HG02885 (cell line): ENCODE measurements around the gene HDGFL2.
"Not testable (repeated sequence)": the region's sequence is repeated elsewhere in the genome, so short reads cannot be mapped to it uniquely, and the experiment has no call there.

Experiments used
- ATAC-seq: cut with Tn5 transposase; IDR thresholded peaks from one replicate; pipeline ENCODE4 v1.9.1; 2021; ENCODE audit warnings: mild to moderate bottlenecking; ENCODE audit not compliant: unreplicated experiment, poor library complexity

HDGFL2 gene

DNA sequence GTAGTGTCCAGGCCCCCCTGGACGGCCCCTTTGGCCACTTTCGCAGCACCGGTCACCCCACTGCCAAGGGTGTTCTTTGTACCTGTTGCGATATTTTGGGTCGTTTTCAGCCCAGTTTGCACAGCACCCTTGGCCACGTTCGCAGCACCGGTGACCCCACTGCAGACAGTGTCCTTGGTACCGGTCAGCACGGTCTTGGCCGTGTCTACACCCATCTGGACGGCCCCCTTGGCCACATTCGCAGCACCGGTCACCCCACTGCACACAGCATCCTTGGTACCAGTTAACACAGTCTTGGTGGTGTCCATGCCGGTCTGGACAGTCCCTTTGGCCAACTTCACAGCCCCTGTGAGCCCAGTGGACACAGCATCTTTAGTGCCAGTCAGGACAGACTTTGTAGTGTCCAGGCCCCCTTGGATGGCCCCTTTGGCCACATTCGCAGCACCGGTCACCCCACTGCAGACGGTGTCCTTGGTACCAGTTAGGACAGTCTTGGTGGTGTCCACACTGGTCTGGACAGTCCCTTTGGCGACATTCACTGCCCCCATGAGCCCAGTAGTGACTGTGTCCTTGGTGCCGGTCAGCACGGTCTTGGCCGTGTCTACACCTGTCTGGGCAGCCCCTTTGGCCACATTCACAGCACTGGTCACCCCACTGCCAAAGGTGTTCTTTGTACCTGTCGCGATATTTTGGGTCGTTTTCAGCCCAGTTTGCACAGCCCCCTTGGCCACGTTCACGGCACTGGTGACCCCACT is 39.4 kb downstream of the HDGFL2 start:
- no peak for ATAC-seq

- no peak for ATAC-seq
Measured at GRCh38 chr19:4512070-4512469, 40.0 kb downstream of the HDGFL2 start.

DNA sequence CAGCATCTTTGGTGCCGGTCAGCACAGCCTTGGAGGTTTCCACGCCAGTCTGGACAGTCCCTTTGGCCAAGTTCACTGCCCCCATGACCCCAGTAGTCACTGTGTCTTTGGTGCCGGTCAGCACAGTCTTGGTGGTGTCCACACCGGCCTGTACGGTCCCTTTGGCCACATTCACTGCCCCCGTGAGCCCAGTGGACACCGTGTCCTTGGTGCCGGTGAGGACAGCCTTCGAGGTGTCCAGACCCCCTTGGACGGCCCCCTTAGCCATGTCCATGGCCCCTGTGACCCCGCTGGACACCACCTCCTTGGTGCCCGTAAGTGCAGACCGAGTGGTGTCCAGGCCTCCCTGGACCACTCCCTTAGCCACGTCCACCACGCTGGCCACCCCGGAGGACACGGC is 41.2 kb downstream of the HDGFL2 start:
- ATAC-seq, result no peak

DNA sequence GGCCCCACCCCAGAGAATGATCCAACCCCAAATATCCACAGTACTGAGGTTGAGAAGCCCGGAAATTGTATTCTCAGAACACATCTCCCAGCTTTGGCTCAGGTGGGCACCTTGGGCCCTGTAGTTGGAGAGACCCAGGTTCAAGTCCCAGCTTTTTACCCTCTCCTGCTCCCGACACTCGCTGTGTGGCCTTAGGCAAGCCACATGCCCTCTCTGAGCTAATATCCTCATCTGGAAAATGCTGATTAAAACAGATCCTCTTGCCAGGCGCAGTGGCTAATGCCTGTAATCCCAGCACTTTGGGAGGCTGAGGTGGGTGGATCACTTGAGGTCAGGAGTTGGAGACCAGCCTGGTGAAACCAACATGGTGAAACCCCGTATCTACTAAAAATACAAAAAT is 43.6 kb downstream of the HDGFL2 start:
- no peak for ATAC-seq

DNA sequence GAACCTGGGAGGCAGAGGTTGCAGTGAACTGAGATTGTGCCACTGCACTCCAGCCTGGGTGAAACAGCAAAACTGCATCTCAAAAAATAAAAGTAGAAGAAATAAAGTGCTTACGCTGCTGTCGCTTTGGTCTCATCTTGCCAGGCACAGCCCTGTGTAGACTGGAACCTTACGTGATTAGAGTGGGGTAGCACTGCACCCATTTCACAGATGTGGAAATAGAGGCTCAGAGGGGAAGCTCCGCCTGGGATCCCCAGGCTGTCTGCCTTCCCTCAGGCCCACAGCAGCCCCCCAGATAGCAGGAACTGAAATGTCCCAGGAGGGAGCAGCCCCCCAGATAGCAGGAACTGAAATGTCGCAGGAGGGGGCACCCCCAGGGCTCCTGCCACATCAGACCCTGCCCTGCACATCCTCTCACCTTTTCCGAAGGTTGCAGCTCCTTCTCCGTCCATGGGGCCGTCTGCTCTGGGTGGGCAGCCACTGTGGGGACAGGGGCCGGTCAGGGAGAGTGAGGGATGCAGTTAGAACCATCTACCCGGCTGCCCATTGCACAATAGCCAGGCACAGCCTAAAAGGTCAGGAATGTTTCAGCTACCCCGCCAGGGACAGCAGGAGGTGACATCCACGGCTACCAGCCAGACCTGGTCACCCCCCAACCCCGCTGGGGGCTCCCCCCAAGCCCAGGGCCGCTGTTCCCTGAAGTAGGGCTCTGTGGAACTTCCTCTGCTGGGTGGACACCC is 44.3 kb downstream of the HDGFL2 start:
- no peak for ATAC-seq

DNA sequence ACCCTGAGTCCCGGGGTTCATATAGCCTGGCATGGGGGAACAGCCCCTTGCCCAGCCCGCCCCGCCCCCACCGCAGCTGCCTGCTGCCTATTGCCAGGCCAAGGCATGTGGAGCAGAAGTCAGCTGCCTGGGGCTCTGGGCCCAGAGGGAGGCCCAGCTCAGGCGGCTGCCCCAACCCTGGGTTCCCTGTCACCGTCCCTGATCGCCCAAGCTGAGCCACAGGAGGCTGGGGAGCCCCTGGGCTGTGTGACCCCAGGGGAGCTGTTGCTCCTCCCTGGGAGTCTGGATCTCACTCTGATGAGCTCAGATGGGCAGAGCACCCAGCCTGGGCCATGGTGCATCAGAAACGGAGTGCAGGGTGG is 44.8 kb downstream of the HDGFL2 start:
- no peak for ATAC-seq

DNA sequence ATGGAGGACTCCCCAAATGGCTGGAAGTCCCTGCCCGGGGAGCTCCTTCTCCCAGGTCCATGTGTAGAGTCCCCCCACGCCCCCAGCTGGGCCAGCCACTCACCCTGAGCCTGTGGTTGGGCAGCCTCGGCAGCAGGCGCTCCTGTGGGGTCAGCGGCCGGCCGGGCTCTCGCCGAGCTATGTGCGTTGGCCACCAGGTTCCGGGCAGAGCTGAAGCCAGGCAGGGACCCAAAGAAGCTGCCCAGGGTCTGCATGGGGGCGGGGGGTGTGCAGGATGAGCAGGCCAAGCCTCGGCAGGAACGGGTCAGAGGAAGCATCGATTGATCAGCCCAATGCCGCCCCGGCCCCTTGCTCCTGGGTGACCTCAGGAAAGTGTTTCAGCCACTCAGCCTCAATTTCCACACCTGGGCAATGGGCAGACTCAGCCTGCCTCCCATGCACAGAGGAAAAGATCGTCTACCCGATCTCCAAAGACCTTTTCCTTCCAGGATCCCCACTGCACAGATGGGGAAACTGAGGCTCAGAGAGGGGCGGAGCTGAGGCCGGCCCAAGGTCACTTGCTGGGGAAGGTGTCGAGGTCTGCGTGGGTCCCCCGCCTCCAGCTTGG is 45.5 kb downstream of the HDGFL2 start:
- no peak for ATAC-seq

DNA sequence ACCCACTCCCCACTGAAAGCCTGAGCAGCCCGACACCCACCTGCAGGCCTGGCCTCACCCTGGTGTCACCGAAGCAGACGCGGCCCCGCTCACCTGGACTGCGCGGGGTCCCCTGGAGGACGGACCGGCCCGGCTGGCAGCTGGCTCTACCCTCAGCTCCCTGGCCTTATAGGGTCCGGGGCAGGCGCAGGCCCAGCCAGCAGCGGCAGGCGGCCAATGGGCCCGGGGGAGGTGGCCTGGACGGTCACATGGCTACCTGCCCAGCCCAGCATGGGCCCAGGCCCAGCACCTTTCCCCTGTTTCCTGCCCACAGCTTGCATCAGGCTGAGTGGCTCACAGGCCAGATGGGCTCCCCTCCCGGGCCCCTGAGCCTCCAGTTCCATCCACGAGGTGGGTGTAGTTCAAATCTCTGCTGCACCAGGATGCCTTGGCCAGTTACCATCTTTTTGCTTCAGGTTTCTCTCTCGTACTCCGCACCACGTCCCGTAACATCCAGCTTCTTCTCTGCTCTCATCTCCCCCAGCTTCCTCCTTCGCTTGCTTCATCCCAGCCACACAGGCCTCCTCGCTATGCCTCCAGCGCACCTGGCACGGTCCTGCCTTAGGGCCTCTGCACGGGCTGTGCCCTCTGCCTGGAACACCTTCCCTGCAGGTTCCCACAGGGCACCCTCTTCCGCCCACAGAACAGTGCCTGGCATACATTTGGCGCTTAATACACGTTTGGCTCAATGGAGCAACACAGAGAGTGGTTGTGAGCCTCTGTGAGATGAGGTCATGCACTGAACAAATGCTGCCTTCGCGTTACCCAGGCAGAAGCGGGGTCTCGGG is 46.5 kb downstream of the HDGFL2 start, which contains the start of gene PLIN4:
TSS of gene PLIN4 (minus strand) at position 142 of the 827 bp plus-strand sequence. CDS start 214 bp downstream, outside the sequence.
- no peak for ATAC-seq

GRCh38 chr19:4519172-4519496 is 47.0 kb downstream of the HDGFL2 start:
- ATAC-seq, result no peak

GRCh38 chr19:4519521-4520277 is 47.6 kb downstream of the HDGFL2 start:
- no peak for ATAC-seq

DNA sequence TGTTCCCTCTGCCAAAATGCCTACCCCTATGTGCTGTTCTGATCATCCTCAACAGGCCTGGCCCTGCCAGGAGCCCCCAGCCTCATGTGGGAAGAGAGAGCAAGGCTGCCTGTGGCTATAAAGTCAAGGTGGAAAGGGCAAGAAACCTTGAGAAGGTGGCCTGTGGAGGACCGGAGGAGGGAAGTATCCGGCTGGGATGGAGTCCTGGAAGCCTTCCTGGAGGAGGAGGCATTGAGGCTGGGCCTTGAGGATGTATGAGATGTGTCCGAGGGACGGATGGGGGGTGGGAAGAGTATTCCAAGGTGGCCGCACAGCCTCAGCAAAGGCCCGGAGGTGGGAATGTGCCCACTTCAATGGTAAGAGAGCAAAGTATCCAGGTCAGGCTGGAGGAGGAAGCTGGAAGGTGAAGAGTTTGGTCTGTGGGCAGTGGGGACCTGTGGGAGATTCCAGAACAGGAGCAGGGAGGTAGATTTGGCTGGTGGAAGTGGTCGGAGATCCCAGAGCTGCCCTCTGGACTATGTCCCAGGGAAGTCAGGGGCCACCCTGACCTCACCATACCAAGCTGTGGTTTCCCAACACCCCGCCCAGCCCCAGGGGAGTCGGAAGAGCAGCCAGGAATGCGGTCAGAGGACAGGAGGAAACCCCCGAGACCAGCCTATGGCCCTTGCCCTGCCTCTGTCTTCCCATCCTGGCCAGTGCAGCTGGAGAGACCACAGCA is 49.2 kb downstream of the HDGFL2 start:
- ATAC-seq, result no peak

- no peak for ATAC-seq
Measured at GRCh38 chr19:4521888-4522242, 49.8 kb downstream of the HDGFL2 start.

DNA sequence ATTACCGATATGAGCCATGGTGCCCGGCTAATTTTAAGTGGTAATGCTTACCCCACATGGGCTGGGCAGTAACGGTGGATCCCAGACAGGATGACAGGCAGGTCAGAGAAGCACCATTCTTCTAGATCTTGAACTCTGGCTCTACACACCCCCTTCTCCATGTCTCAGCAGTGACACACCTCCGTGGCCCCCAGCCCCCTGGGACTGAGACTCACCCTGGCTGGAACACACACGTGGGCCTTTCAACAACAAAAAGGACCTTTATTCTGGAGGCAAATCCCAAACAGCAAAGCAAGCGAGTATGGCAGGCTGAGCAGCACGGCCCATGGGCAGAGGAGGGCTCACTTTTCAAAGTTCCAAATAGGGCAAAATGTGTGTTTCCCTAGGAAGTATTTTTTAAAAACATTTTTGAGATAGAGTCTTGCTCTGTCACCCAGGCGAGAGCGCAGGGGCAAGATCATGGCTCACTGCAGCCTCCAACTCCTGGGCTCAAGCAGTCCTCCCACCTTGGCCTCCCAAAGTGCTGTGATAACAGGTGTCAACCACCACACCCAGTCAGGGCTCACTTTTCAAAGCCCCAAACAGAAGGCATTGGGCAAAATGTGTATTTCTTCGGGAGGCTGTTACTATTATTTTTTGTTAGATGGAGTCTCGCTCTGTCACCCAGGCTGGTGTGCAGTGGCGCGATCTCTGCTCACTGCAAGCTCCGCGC is 50.4 kb downstream of the HDGFL2 start:
- ATAC-seq, result no peak

GRCh38 chr19:4523306-4524110 is 51.4 kb downstream of the HDGFL2 start:
- no peak for ATAC-seq

DNA sequence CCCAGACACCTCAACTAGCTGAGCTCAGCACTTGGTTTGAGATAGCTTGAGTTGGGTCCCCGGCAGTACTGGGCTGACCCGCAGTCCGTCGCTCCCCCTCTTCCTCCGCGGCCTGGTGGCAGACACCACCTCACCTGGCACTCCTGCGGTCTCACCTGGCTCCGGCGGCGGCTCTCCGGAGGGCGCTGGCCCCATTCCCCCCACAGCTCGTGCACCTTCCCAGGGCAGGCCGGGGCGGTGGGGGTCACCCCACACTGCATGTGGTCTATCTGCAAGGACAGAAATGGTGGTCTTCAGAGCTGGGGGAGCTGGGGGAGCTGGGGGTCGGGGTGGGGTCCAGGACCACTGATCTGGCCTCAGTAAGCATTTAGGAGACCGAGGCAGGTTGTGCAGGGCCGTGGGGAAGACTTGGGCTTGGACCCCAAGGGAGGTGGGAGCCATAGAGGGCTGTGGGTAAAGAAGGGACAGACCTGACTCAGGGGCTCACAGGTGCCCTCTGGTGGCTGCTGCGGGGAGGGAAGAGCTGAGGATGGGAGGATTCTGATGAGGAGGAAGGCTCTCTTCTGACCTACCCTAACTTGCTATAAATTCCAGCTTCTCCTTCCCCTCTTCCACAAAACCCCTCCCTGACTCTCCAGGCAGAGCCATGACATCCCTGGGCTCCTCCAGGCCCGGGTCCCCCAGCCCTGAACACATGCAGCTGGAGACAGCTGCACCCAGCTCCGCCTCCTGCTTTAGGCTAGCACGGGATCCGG is 52.9 kb downstream of the HDGFL2 start:
- ATAC-seq, result no peak

DNA sequence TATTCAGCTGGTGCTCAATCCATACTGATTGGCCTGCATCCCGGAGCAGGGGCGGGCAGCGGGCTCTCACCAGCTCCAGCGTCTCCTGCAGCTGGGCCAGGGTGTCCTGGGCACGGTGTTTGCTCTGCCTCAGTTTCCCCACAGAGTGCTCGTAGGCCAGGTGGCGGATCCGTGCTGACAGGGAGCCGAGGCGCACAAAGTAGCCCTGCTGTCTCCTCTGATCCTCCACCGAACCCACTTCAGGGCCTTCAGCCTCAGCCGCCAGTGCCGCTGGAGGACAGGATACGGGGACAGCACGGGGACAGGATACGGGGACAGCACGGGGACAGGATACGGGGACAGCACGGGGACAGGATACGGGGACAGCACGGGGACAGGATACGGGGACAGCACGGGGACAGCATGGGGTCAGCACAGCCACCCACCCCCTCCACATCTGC is 53.5 kb downstream of the HDGFL2 start:
- ATAC-seq, result no peak

DNA sequence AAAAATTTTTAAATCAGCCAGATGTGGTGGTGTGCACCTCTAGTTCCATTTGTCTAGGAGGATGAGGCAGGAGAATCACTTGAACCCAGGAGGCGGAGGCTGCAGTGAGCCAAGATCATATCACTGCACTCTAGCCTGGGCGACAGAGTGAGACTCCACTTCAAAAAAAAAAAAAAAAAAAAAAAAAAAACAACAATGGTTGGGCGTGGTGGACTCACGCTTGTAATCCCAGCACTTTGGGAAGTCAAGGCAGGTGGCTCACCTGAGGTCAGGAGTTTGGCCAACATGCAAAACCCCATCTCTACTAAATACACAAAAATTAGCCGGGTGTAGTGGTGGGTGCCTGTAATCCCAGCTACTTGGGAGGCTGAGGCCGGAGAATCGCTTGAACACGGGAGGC is 55.3 kb downstream of the HDGFL2 start:
- not testable (repeated sequence) for ATAC-seq
